Effector memory CD8-positive, alpha-beta T cell (primary cell): ENCODE data around the gene MIA2.
"Not testable (repeated sequence)": the region's sequence is repeated elsewhere in the genome, so short reads cannot be mapped to it uniquely, and the experiment has no call there.

Source experiments
- ATAC-seq: fragments of 150-1000 bp; cut with Tn5 transposase; replicated peaks from 2 replicates; pipeline ENCODE4 v1.10.0; 2021; ENCODE audit warnings: mild to moderate bottlenecking, moderate library complexity
- DNase-seq, 3 experiments: peaks; one replicate each; pipeline ENCODE4 v3.0.0; 2021
- H3K27ac Mint-ChIP-seq, 2 donors: one replicate each; pipeline ENCODE4 v1.8.0; 2022; ENCODE audit warnings: mild to moderate bottlenecking in 2 of 2, mixed read lengths in 2 of 2, moderate library complexity in 2 of 2
- H3K27me3 Mint-ChIP-seq, 2 donors: one replicate each; pipeline ENCODE4 v1.8.0; 2022; ENCODE audit warnings: mixed read lengths in 2 of 2
- H3K36me3 Mint-ChIP-seq: one replicate; pipeline ENCODE4 v1.8.0; 2022; ENCODE audit warnings: mild to moderate bottlenecking, moderate library complexity, mixed read lengths; ENCODE audit not compliant: insufficient read depth
- H3K4me1 Mint-ChIP-seq, 2 donors: one replicate each; pipeline ENCODE4 v1.8.0; 2022; ENCODE audit warnings: low read depth in 2 of 2, mixed read lengths in 2 of 2
- H3K4me3 Mint-ChIP-seq, 2 donors: one replicate each; pipeline ENCODE4 v1.8.0; 2022; ENCODE audit warnings: mild to moderate bottlenecking in 2 of 2, mixed read lengths in 2 of 2, moderate library complexity in 2 of 2
- H3K9me3 Mint-ChIP-seq, 2 donors: one replicate each; pipeline ENCODE4 v1.8.0; 2022; ENCODE audit warnings: mixed read lengths in 2 of 2
- total RNA-seq, 9 experiments: gene quantifications; one replicate each; lab custom pipeline; 2026; lab: John Stamatoyannopoulos, UW

Gene MIA2
- 59.8 to 92.0 (median 71.3) reads per million in 9 experiments for total RNA-seq

GRCh38 chr14:39233680-39234326 is at the start of gene MIA2:
MIA2 (plus strand) TSS chr14:39233915; CDS start chr14:39234115, 200 bp downstream.
- DNase-seq (no peak), ATAC-seq (no peak)
- H3K27me3 Mint-ChIP-seq: no peaks in the 10 kb centered on the region
- H3K4me1 Mint-ChIP-seq: peaks cover 19 to 33% of the 10 kb centered on the region in 2 donors
- H3K36me3 Mint-ChIP-seq: peaks cover 9% of the 10 kb centered on the region
- H3K27ac Mint-ChIP-seq: peak within 1 kb of the TSS; percentile 77 to 91
- peak within 1 kb of the TSS; percentile 53 to 55 for H3K4me3 Mint-ChIP-seq
- H3K9me3 Mint-ChIP-seq: no peaks in the 10 kb centered on the region

GRCh38 chr14:39184628-39185255 is 49.0 kb upstream of the MIA2 start:
- no peak for DNase-seq
- H3K9me3 Mint-ChIP-seq: no peaks in the 10 kb centered on the region
- no peaks in the 10 kb centered on the region for H3K27me3 Mint-ChIP-seq
- no peak overlapping the region for H3K4me3 Mint-ChIP-seq
- H3K4me1 Mint-ChIP-seq: peaks cover 7 to 12% of the 10 kb centered on the region in 2 donors
- peaks cover 11% of the 10 kb centered on the region for H3K36me3 Mint-ChIP-seq
- H3K27ac Mint-ChIP-seq: no peak overlapping the region
- ATAC-seq: no peak

- peaks cover 11% of the 10 kb centered on the region for H3K36me3 Mint-ChIP-seq
- peak overlapping the region in 1 of 2 donors; percentile 59 for H3K27ac Mint-ChIP-seq
- H3K4me3 Mint-ChIP-seq: no peak overlapping the region
- ATAC-seq (no peak), DNase-seq (no peak)
- peaks cover 7 to 12% of the 10 kb centered on the region in 2 donors for H3K4me1 Mint-ChIP-seq
- H3K9me3 Mint-ChIP-seq: no peaks in the 10 kb centered on the region
- no peaks in the 10 kb centered on the region for H3K27me3 Mint-ChIP-seq
Observed at GRCh38 chr14:39185256-39186049, 48.3 kb upstream of the MIA2 start.

- H3K36me3 Mint-ChIP-seq: peaks cover 11% of the 10 kb centered on the region
- no peaks in the 10 kb centered on the region for H3K27me3 Mint-ChIP-seq
- H3K4me3 Mint-ChIP-seq: no peak overlapping the region
- H3K9me3 Mint-ChIP-seq: no peaks in the 10 kb centered on the region
- DNase-seq (no peak), ATAC-seq (no peak)
- peak overlapping the region; percentile 23 to 59 for H3K27ac Mint-ChIP-seq
- H3K4me1 Mint-ChIP-seq: peaks cover 7 to 12% of the 10 kb centered on the region in 2 donors
Observed at GRCh38 chr14:39186941-39187525, 46.7 kb upstream of the MIA2 start.

GRCh38 chr14:39203659-39204606 is 29.8 kb upstream of the MIA2 start:
- Mint-ChIP-seq H3K9me3 (no peaks in the 10 kb centered on the region), H3K4me1 (peaks cover 6 to 7% of the 10 kb centered on the region in 2 donors), H3K27me3 (no peaks in the 10 kb centered on the region), H3K4me3 (no peak overlapping the region), H3K36me3 (no peaks in the 10 kb centered on the region), H3K27ac (no peak overlapping the region)
- DNase-seq (no peak), ATAC-seq (no peak)

GRCh38 chr14:39207430-39207829 is 26.3 kb upstream of the MIA2 start:
- DNase-seq, H3K27me3 Mint-ChIP-seq, ATAC-seq, H3K36me3 Mint-ChIP-seq, H3K9me3 Mint-ChIP-seq, H3K4me1 Mint-ChIP-seq, H3K4me3 Mint-ChIP-seq: not testable (repeated sequence)
- peak overlapping the region; percentile 41 to 66 for H3K27ac Mint-ChIP-seq

- H3K27ac Mint-ChIP-seq: no peak overlapping the region
- ATAC-seq: no peak
- no peak for DNase-seq
- H3K4me3 Mint-ChIP-seq: no peak overlapping the region
- no peaks in the 10 kb centered on the region for H3K27me3 Mint-ChIP-seq
- H3K36me3 Mint-ChIP-seq: no peaks in the 10 kb centered on the region
- H3K9me3 Mint-ChIP-seq: no peaks in the 10 kb centered on the region
- H3K4me1 Mint-ChIP-seq: peaks cover 6 to 7% of the 10 kb centered on the region in 2 donors
Observed at GRCh38 chr14:39211109-39211741, 22.5 kb upstream of the MIA2 start.

GRCh38 chr14:39212034-39212433 is 21.7 kb upstream of the MIA2 start:
- no peaks in the 10 kb centered on the region for H3K9me3 Mint-ChIP-seq
- no peak for ATAC-seq
- H3K4me3 Mint-ChIP-seq: no peak overlapping the region
- no peak for DNase-seq
- no peaks in the 10 kb centered on the region for H3K36me3 Mint-ChIP-seq
- no peaks in the 10 kb centered on the region for H3K27me3 Mint-ChIP-seq
- H3K27ac Mint-ChIP-seq: no peak overlapping the region
- H3K4me1 Mint-ChIP-seq: peaks cover 7 to 8% of the 10 kb centered on the region in 2 donors

GRCh38 chr14:39212693-39213092 is 21.0 kb upstream of the MIA2 start:
- Mint-ChIP-seq H3K9me3 (no peaks in the 10 kb centered on the region), H3K4me3 (no peak overlapping the region), H3K4me1 (peaks cover 5 to 8% of the 10 kb centered on the region in 2 donors), H3K27me3 (no peaks in the 10 kb centered on the region), H3K27ac (no peak overlapping the region), H3K36me3 (no peaks in the 10 kb centered on the region)
- no peak for ATAC-seq
- DNase-seq: no peak

- H3K27ac Mint-ChIP-seq: peak overlapping the region in 1 of 2 donors; percentile 19
- no peak for ATAC-seq
- peaks cover 4 to 6% of the 10 kb centered on the region in 2 donors for H3K4me1 Mint-ChIP-seq
- H3K9me3 Mint-ChIP-seq: no peaks in the 10 kb centered on the region
- H3K4me3 Mint-ChIP-seq: peak overlapping the region in 1 of 2 donors; percentile 18
- DNase-seq: no peak
- H3K27me3 Mint-ChIP-seq: no peaks in the 10 kb centered on the region
- H3K36me3 Mint-ChIP-seq: no peaks in the 10 kb centered on the region
Observed at GRCh38 chr14:39217214-39217879, 16.4 kb upstream of the MIA2 start.

GRCh38 chr14:39218171-39218769 is 15.4 kb upstream of the MIA2 start:
- ATAC-seq (no peak), DNase-seq (no peak)
- peaks cover 4 to 6% of the 10 kb centered on the region in 2 donors for H3K4me1 Mint-ChIP-seq
- H3K36me3 Mint-ChIP-seq: no peaks in the 10 kb centered on the region
- H3K9me3 Mint-ChIP-seq: no peaks in the 10 kb centered on the region
- no peak overlapping the region for H3K27ac Mint-ChIP-seq
- H3K27me3 Mint-ChIP-seq: no peaks in the 10 kb centered on the region
- H3K4me3 Mint-ChIP-seq: no peak overlapping the region
